DMS153 treated with DMSO at 0.1 percent for 48 hours (cell line): Measurements from ENCODE around the gene AJAP1.
"Not testable (repeated sequence)": the region's sequence is repeated elsewhere in the genome, so short reads cannot be mapped to it uniquely, and the experiment has no call there.

Experiments
- DNase-seq: peaks from one replicate; lab custom pipeline; 2025; ENCODE audit not compliant: unreplicated experiment; lab: John Stamatoyannopoulos, UW

The AJAP1 gene, protein sequence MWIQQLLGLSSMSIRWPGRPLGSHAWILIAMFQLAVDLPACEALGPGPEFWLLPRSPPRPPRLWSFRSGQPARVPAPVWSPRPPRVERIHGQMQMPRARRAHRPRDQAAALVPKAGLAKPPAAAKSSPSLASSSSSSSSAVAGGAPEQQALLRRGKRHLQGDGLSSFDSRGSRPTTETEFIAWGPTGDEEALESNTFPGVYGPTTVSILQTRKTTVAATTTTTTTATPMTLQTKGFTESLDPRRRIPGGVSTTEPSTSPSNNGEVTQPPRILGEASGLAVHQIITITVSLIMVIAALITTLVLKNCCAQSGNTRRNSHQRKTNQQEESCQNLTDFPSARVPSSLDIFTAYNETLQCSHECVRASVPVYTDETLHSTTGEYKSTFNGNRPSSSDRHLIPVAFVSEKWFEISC

DNA sequence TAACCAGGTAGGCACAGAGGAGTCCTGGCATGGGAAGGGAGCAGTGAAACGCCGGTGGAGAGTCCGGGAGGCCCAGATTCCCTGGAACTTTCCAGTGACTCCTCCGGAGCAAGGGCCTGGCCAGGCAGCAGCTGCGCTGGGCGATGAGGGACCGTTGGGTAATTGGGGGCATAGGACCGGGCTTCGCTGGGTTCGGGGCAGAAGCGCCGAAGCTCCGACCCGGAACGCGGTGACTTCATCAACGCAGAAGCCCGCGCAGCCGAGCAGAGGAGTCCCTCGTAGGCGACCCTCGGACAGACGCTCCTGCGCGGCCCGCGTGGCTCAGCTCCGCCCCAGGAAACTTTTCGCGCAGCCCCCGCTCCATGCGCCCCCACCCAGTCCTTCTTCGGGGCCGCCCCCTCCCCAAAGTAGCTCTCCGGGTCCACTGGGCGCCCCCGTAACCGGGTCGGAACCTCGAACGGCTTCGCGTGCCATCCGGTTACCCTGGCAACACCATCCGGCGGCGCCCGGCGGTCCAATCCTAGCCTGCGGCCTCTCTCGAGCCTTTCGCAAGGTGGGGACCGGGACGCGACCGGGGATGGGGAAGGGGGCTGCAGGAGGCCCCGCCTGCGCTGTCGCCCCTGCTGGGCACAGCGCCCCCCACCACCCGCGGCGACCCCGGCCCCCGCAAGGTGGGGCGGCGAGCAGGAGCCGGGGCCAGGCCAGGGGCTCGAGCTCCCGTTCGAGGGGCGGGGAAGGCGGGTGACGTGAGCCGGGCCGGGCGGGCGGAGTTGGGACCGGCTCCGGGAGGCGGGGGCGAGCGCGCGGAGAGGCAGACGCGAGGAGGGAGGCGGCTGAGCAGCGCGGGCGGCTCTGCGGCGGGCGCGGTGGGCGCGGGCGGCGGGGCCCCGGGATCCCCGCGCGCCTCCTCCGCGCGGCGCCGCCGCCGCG lies at the start of gene AJAP1:
Gene AJAP1 (plus strand): TSS at position 814 of the 930 bp plus-strand sequence. CDS start 817 bp downstream, outside the sequence.
- no peak for DNase-seq

DNA sequence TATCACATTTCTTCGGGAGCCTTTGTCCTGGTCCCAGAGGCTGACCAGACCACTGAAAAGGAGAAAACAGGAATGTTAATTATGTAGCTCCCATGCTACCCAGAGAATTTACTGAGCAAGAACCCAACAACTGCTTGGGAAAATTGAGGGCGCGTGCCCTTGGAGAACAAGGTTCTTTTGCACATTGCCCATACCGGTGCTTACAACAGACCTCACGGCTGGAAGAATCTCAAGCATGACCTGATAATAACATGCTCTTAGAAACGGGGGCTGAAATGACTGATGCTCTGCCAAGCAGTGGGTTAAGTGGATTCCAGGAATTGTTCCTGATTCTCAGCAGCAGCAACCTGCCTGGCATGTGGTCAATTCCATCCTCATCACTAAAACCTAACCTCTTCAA lies 49.3 kb upstream of the AJAP1 start:
- DNase-seq, result no peak

DNA sequence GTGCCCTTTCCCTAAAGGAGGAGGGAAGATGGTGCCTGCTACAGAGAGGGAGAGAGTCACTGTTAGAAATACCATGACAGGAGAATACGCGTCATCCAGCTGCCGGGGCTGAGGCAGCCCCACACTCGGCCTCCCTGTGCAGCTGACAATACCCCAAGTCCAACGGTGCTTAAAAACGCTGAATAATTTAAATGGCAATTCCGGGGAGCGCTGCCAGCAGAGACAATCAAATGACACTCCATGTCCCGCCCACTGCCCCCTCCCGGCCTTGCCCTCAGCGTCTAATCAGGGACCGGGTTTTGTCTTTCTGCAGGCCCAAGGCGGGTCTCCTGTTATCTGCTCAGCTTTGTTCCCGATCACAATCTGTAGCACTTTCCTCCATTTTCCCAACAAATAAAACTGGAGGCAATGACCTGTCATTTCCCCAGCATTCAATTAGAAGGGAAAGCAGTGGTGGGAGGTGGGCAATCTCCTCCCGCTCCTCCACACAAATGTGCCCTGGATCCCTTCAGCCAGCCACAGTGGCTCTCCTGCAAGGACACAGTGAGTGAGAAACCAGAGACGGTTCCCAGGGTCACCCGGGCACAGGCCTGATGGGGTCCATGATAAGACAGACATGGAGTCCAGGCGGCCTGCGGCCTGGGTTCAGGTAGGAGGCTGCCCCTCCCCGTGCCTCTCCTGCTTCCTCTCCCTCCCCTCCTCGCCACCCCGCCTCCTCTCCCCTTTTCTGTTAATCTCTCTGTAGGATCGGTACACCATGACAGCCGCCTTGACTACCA lies 42.7 kb upstream of the AJAP1 start:
- no peak for DNase-seq

DNA sequence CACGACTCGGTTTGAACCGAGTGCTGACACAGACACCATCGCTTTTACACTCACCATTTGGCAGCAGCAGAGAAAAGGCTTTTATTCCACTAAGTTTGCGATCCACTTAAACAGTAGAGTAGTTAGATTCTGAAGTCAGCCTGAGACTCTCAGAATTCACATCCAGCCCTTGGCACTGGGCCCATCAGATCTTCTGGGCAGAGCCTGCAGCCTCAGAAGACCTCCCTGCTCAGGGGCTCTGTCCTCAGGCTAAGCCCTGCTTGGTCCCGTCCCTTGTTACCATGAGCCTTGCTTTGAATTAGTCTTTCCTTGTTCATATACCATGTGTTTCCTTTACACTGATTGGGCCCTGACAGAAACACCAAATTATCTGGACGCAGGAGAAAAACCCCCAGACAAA lies 41.4 kb upstream of the AJAP1 start:
- no peak for DNase-seq

DNA sequence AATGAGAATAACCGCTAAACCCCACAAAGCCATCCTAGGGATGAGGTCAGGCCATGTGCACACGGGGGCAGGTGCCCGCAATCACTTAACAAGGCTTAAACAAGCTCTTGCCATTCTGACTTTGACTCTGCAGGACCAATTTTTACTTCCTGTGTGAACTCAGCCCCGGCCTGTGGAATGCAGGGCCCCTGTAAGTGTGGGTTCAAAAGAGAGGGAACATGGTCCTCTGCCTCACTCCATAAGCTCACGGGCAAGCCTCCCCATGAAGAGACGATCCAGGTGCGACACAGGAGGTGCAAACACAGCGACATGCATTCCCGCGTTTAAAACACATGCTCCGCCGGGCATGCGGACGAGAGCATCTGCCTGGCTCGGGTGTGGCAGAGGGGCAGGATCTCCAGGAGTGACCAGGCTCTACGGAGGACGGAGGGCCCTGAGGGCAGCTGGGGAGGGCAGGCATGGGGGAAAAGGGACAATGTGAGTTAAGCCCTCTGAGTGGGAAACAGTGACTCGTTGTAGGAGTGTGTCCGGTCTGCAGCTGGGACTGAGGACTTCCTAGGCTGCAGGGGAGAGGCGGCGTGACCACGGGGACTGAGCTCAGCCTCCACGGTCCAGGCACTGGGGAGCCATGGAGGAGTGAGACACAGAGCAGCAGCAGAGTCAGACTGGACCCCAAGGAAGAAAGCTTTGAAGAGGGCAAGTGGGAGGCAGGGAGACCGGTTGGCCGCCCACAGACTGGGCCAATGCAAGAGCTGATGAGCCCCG lies 40.6 kb upstream of the AJAP1 start:
- no peak for DNase-seq

DNA sequence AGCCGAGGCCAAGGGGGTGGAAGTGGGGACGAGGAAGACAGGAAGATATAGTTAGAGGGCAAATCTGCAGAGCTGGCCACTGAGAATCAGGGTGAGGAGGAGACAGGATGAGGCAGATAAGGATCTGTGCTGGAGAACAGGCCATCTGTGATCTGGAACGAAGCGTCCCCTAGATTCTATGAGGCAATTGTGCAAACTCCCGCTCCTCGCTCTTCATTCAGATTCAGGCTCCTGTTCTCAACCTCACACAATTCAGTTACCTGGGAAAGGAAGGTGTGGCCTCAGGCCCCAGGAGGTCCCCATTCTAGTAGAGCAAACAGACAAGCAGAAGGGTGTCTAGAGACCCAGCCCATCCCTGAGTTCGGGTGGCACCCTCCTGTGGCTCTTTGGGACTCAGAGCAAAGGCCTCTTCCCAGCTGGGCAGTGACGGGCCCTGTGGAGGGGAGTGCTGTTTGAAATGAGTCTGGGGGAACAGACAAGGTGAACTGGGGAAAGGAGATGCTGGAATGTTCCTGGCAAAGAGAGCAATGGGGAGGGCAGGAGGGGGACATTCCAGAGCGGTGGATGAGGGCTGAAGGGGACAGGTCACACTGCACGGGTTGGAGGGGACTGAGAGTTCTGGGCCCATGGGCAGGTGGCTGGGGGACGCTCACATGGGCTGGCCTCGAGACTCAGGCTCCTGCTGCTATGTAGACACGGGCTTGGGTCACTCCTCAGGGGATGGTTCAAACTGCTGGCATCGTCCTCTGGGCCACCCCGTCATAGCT lies 39.9 kb upstream of the AJAP1 start:
- DNase-seq, result no peak

DNA sequence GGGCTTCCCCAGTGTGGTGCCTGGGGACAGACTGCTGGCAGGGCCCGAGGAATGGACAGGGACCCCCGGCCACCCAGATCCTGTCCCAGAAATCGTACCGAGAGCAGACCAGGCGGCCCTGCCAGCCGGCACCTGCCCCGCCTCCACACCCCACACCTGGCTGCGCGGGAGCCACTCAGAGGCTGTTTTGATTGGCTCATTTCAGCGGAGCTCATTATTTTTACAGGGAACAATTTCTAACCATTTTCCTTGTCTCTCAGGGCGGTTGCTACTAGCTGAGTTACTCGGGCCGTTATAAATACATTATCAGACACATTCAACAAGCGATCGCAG lies 39.3 kb upstream of the AJAP1 start:
- no peak for DNase-seq

DNA sequence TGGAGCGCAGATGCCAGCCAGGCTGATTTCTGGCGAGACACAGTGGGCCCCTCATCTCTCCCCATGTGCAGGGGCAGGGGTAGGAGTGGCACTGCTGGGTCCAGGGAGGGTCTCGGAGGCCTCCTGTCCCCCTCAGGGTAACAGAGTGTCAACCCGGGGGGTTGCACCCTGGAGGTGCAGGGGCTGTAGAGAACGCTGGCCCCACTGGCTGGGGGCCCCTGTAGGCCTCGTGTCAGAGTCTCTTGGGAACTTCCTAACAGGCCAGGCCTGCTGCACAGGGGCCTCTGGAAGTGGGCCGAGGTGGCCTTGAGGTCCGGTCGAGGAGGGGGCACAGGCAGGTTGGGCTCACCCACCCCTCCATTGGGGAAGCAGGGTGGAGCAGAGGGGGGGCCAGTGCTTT lies 38.9 kb upstream of the AJAP1 start:
- no peak for DNase-seq

DNA sequence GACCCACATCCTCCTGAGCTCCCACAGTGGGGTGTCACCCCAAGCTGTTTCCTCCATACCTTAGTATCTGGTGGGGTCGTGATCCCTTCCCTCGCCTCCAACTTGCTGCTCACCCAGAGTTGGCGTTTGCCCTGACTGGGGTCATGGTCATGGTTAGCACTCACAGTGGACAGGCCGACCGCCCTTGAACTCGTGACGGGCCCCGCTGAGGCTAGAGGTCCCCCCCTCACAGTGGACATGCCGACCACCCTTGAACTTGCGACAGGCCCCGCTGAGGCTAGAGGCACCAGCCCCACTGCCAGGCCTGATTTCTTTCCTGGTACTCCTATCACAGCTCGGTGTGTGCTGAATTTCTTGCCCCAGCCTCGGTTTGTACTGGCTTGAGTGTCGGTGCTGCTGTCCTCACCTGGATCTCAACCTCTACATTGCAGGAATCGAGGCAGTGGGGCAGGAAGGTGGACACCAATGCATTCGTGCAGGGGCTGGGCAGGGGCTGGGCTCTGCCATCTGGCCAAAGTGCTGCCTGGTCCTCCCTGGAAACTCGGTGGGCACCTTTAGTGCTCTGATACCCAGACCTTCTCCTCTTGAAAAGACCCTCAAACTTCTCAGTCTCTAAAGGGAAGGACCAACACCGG lies 37.5 kb upstream of the AJAP1 start:
- no peak for DNase-seq

DNA sequence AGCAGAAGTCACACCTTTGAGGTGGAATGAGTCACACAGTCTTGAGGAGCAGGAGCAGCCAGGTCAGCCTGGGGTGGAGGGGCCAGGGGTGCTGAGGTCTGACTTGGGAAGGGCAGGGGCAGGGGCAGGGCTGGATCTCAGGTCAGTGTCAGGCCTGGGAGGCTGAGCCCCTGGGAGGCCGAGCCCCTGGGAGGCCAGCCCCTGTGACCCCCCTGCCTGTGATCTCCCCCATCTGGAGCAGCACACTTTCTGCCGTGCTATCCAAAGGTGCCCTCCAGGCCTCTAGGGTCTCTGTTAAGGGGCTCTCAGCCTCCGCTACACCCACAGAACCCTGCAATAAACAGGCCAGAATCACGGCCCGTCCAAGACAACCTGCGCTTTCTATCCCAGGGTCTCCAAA lies 36.9 kb upstream of the AJAP1 start:
- DNase-seq, result no peak

DNA sequence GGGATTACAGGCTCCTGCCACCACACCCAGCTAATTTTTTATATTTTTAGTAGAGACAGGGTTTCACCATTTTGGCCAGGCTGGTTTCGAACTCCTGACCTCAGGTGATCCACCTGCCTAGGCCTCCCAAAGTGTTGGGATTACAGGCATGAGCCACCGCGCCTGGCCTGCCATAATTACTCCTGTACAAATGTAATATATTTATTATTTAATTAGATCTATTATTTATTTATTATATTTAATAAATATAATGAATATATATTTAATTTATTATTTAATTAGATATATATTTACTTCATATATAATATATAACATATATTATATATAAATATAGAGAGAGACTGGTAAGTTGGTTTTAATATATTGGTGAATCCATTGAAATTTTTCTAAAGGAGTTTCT lies 35.6 kb upstream of the AJAP1 start:
- not testable (repeated sequence) for DNase-seq

DNA sequence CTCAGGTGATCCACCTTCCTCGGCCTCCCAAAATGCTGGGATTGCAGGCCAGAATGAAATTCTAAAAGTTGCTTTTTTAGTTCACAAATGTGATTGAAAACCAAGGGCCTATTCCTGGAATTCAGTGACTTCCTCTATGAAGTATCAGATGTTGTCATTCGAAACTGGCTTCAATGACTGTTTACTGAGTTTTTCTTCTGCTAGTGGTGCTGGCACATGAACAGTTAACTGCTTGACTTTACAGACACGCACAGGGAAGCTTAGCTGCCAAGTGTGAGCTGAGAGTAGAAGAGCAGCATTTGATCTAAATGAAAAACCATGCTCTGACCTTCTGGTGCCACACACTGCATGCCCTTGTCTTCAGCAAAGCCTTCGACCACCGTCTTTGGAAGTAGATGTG lies 32.8 kb upstream of the AJAP1 start:
- no peak for DNase-seq

DNA sequence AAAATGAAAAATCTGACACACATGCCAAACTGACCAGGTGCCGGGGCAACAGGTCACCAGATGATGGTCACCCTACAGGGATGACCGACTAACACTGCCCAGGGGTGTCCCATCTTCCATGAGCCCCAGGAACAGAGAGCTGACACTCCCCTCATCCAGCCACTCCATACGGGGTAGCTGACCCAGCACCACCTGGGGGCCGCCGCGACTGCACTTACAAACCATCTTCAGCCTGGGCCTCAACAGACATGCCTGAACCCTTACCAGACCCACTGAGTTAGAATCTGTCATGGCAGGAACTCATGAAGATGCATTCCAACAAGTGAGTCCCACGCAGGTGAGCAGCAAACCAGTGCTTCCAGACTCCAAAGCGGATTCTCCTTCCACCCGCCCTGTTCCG lies 31.6 kb upstream of the AJAP1 start:
- no peak for DNase-seq

DNA sequence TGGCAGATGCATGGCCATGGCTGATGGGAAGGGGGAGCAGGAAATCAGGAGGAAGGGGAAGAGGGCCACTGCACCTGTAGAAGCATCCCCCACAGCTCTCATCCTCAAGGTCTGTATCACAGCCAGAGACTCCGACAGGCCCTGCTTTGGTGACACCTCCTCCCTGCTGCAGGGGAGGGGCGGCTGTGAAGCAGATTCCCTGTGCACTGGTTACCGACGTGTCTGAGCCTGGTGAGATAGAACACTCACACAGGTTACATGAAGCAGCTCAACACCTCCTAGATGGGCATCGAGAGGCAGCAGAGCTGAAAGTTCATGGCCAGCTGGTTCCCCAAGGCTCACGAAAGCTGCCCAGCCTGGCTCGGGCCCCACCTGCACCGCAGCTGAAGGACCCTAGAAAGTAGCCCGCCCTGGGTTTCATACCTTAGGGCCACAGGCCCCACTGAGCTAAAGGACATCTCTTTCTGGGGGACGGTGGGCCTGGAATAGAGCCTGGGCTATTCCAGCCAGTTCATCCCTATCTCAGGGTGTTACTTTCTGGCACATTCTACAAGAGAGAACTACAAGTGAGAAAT lies 30.2 kb upstream of the AJAP1 start:
- no peak for DNase-seq

DNA sequence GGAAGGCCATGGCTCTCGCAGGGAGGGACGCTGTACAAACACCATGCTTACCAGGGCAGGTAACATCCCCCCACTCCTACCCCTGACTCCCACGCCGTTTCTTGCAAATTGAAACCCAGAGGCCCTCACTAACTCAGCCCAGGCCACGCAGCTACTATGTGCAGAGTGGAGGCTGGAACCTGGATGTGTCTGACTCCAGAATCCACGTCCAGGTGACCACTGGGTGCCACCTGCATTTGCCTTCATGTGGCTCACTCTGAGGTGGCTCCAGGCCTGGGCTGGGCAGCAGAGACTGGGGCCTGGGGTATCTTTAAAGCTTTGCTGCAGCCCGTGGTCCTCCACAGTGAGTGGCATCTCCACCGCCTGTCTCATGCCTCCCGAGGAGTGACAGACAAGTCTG lies 29.6 kb upstream of the AJAP1 start:
- no peak for DNase-seq

DNA sequence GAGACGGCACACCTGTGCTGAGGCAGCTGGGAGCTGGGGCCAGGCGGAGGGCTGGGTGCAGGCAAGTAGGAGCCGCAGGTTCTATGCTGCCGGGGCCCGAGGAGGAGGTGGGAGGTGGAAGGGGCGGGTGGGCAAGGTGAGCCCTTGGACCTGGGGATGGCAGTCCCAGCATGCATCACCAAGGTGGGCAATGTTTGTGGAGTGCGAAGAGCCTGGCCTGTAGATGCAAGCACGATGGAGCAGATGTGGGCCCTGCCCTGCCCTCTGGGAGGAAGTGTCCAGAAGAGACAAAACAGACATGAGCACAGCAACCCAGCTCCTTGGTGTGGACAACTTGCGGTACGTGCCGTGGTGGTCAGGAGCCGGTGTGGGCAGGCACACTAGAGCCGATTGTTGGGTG lies 28.3 kb upstream of the AJAP1 start:
- no peak for DNase-seq

DNA sequence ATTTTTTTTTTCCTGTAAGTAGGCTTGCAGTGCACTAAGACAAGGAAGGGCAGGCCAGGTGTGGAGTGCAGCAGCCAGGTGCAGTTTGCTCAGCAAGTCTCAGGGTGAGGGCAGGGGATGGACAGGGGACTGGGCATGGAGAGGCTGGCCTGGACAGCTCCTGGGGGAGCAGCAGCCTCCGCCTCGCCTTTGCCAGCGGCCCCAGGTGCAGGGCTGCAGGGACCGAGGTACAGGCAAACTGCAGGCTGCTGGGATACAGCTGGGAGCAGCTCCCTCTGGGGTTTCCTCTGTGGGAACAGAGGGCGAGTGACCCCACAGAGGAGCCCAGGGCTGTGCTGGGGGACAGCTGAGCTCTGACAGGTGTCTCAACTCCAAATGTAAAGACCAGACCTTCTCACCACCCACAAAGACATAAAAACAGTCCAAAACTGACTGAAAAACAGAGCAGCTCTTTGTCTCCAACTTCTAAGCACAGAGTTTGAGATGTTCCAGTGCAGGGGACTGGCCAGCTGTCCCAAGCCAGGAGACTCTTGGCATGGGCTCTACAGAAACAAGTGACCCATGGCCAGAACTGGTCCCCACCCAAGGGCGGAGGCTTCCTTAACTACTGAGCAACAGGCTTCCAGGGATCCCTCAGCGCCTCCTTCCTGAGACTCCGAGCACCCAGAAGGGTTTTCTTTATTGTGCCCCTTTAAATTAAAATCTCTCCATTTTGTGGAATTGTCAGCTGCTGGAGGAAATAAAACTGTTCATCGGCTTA lies 27.7 kb upstream of the AJAP1 start:
- DNase-seq, result no peak

DNA sequence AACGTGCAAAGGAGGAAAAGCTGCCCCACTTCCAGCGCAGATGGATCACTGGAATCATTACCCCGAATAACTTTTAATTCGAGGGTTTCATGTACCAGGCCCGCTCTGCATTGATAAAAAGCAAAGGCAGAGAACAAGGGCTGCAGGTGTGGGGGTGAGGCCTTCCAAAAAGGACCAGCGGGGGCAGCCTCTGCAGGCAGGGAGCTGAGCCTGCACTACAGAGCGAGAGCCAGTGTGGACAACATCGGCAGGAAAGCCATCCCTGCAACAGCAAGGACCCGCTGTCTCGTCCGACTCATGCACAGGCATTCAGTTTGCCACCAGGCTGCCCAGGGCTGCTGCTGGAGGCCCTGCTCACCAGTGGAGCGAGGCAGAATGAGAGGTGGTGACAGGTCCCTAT lies 27.1 kb upstream of the AJAP1 start:
- DNase-seq, result no peak
